GM12892 (cell line): Measurements from ENCODE around the gene PKIB.

Experiments used
- POLR2A ChIP-seq: IDR thresholded peaks from 2 replicates; pipeline ENCODE4 v1.6.1; 2011; ENCODE audit warnings: low read depth, low read length, control low read depth
- POLR2AphosphoS5 ChIP-seq: IDR thresholded peaks from 2 replicates; pipeline ENCODE4 v1.6.1; 2011; ENCODE audit warnings: low read depth, low read length, control low read depth
- TAF1 ChIP-seq: IDR thresholded peaks from 2 replicates; pipeline ENCODE4 v1.6.1; 2011; ENCODE audit warnings: low read depth, mild to moderate bottlenecking, control low read depth, low read length, borderline replicate concordance

- TF ChIP-seq POLR2A (no peak), POLR2AphosphoS5 (no peak), TAF1 (no peak)
Measured at GRCh38 chr6:122704066-122704465, 93.9 kb downstream of the PKIB start.
